ENCODE results near the gene TCN2.
A peak's percentile ranks its signal among the peaks of the same experiment; 100 is the strongest.
"Not testable (repeated sequence)": the region's sequence is repeated elsewhere in the genome, so short reads cannot be mapped to it uniquely, and the experiment has no call there.

The TCN2 gene

GRCh38 chr22:30578481-30578880 lies 28.5 kb upstream of the TCN2 start:
- no peak for DNase-seq

- no peak for DNase-seq
Measured at GRCh38 chr22:30580896-30581295, 26.1 kb upstream of the TCN2 start.

- DNase-seq, result no peak
Measured at GRCh38 chr22:30582051-30582450, 24.9 kb upstream of the TCN2 start.

- no peak for DNase-seq
Measured at GRCh38 chr22:30582788-30583545, 24.0 kb upstream of the TCN2 start.

- no peak for DNase-seq
Measured at GRCh38 chr22:30584441-30584840, 22.5 kb upstream of the TCN2 start.

GRCh38 chr22:30586414-30586813 lies 20.6 kb upstream of the TCN2 start:
- DNase-seq, result no peak

- no peak for DNase-seq
Measured at GRCh38 chr22:30591191-30591587, 15.8 kb upstream of the TCN2 start.

GRCh38 chr22:30591588-30592359 lies 15.2 kb upstream of the TCN2 start, which contains the start of gene PES1:
Gene PES1, minus strand, starts transcription at chr22:30591910. Its CDS starts 77 bp downstream, at chr22:30591833.
- peak; percentile 99 for DNase-seq

- DNase-seq, result not testable (repeated sequence)
Measured at GRCh38 chr22:30592360-30592713, 14.6 kb upstream of the TCN2 start.

GRCh38 chr22:30596199-30596598 lies 10.8 kb upstream of the TCN2 start:
- DNase-seq, result no peak

GRCh38 chr22:30596886-30597285 lies 10.1 kb upstream of the TCN2 start:
- DNase-seq, result no peak

- no peak for DNase-seq
Measured at GRCh38 chr22:30598986-30599385, 8.0 kb upstream of the TCN2 start.

- DNase-seq, result no peak
Measured at GRCh38 chr22:30600921-30601320, 6.1 kb upstream of the TCN2 start.

- DNase-seq, result no peak
Measured at GRCh38 chr22:30601464-30601863, 5.5 kb upstream of the TCN2 start.

- peak; percentile 40 for DNase-seq
Measured at GRCh38 chr22:30602049-30602448, 4.9 kb upstream of the TCN2 start.

- no peak for DNase-seq
Measured at GRCh38 chr22:30603801-30604200, 3.2 kb upstream of the TCN2 start.

GRCh38 chr22:30604723-30605122 lies 2.3 kb upstream of the TCN2 start:
- DNase-seq, result no peak

GRCh38 chr22:30605449-30606110 lies 1.4 kb upstream of the TCN2 start:
- peak; percentile 19 for DNase-seq

- no peak for DNase-seq
Measured at GRCh38 chr22:30607300-30607930, 441 bp downstream of the TCN2 start.

GRCh38 chr22:30607939-30608338 lies 965 bp downstream of the TCN2 start:
- no peak for DNase-seq

GRCh38 chr22:30609260-30610185 lies 2.5 kb downstream of the TCN2 start:
- no peak for DNase-seq

- DNase-seq, result no peak
Measured at GRCh38 chr22:30610299-30610698, 3.3 kb downstream of the TCN2 start.

Measured in COR-L47 (cell line).